Panc1 (cell line): Measurements from ENCODE around the gene NT5DC1. TPM values are rescaled to one million over a fixed set of nuclear protein-coding genes. Genes with fewer than 3 reads are reported as not detected.

Experiments used
- ATAC-seq: fragments of 200-7000 bp; cut with Tn5 transposase; 2 replicates; pipeline ENCODE4 v1.9.1; 2020; ENCODE audit warnings: mild to moderate bottlenecking, moderate library complexity
- BruUV-seq: library from RNA; stranded (reverse); fragments of 400-500 nt; replicated peaks from 2 replicates; lab custom pipeline; 2021; lab: Mats Ljungman, UMichigan
- CTCF ChIA-PET: fragments of 300-600 bp; sonication (Branson Sonifier 250); formaldehyde crosslinking; loops from one replicate; lab custom pipeline; 2022; ENCODE audit warnings: antibody characterized with exemption; lab: Charles Lee
- POLR2A ChIA-PET: fragments of 300-600 bp; sonication (Branson Sonifier 250); formaldehyde crosslinking; loops from one replicate; lab custom pipeline; 2022; ENCODE audit warnings: antibody characterized with exemption; lab: Charles Lee
- DNase-seq: peaks from one replicate; pipeline ENCODE4 v3.0.0-alpha.2; 2010; ENCODE audit warnings: low read depth, low spot score
- H3K27ac ChIP-seq: 2 replicates; pipeline ENCODE4 v1.5.1; 2011; ENCODE audit warnings: mild to moderate bottlenecking, low read length, inconsistent platforms
- H3K27me3 ChIP-seq: fragments of 200-500 bp; sonication (Bioruptor generic); 2 replicates; pipeline ENCODE4 v1.6.0; 2014; ENCODE audit warnings: low read length, inconsistent platforms; ENCODE audit not compliant: control insufficient read depth, insufficient read depth
- H3K36me3 ChIP-seq: fragments of 200-500 bp; sonication (Bioruptor generic); 2 replicates; pipeline ENCODE4 v1.5.1; 2014; ENCODE audit warnings: inconsistent platforms, mild to moderate bottlenecking, low read length, moderate library complexity; ENCODE audit not compliant: control insufficient read depth, insufficient read depth
- H3K4me1 ChIP-seq: 2 replicates; pipeline ENCODE4 v1.5.1; 2011; ENCODE audit warnings: inconsistent platforms, mild to moderate bottlenecking, low read length, moderate library complexity; ENCODE audit not compliant: control insufficient read depth, insufficient read depth
- H3K4me3 ChIP-seq, 2 experiments: 2 replicates each; pipeline ENCODE4 v1.5.1; 2011 to 2012; ENCODE audit warnings: low read depth in 2 of 2, low read length in 2 of 2, mild to moderate bottlenecking in 2 of 2, inconsistent platforms in 1 of 2, moderate library complexity in 1 of 2
- H3K9me3 ChIP-seq: fragments of 200-500 bp; sonication (Bioruptor generic); 2 replicates; pipeline ENCODE4 v1.5.1; 2014; ENCODE audit warnings: low read depth, mild to moderate bottlenecking, inconsistent platforms, low read length, moderate library complexity; ENCODE audit not compliant: control insufficient read depth, insufficient read depth
- CTCF ChIP-seq: fragments of 450-650 bp; IDR thresholded peaks from 2 replicates; pipeline ENCODE4 v1.5.1; 2017; ENCODE audit warnings: mild to moderate bottlenecking
- POLR2AphosphoS5 ChIP-seq: IDR thresholded peaks from 2 replicates; pipeline ENCODE4 v1.6.1; 2012; ENCODE audit warnings: mild to moderate bottlenecking, low read depth, low read length, moderate library complexity
- REST ChIP-seq, 2 experiments: IDR thresholded peaks; 2 replicates each; pipeline ENCODE4 v1.6.1; 2011 to 2012; ENCODE audit warnings: low read depth in 2 of 2, control low read depth in 1 of 2, low read length in 1 of 2, mild to moderate bottlenecking in 1 of 2, moderate library complexity in 1 of 2; ENCODE audit not compliant: insufficient read depth in 1 of 2
- SIN3A ChIP-seq: IDR thresholded peaks from 2 replicates; pipeline ENCODE4 v1.6.1; 2012; ENCODE audit warnings: low read depth, mild to moderate bottlenecking, low read length, moderate library complexity, borderline replicate concordance; ENCODE audit not compliant: insufficient read depth
- TCF7L2 ChIP-seq: IDR thresholded peaks from 2 replicates; pipeline ENCODE4 v1.6.1; 2011; ENCODE audit warnings: mild to moderate bottlenecking, low read depth, low read length, inconsistent platforms
- in situ Hi-C: cut with HindIII; loops from 2 replicates; pipeline ENCODE4 v1.10.0; 2016; ENCODE audit warnings: low sequenced_read_pairs, low pct_unique_long_range_greater_than_20kb
- intact Hi-C: fragments of 100-400 bp; cut with micrococcal nuclease; formaldehyde crosslinking; loops from one replicate; pipeline ENCODE4 v1.10.0; 2022; ENCODE audit not compliant: unreplicated experiment
- total RNA-seq: library from RNA; stranded (reverse); gene quantifications from one replicate; pipeline ENCODE4 v1.2.1, GENCODE V29; 2021; ENCODE audit not compliant: unreplicated experiment

The NT5DC1 gene
- total RNA-seq, 1 experiment from 2014 or later = 79.1 TPM

GRCh38 chr6:116290799-116291198 is 190.1 kb downstream of the NT5DC1 start:
- intact Hi-C loops = no loop called here
- TF ChIP-seq SIN3A (no peak), POLR2AphosphoS5 (no peak)
- no peak overlapping the region for H3K27ac ChIP-seq
- no peaks in the 10 kb centered on the region for H3K36me3 ChIP-seq
- ATAC-seq (no peak), DNase-seq (no peak)
- peaks cover 12% of the 10 kb centered on the region for H3K27me3 ChIP-seq
- no peaks in the 10 kb centered on the region for H3K9me3 ChIP-seq
- H3K4me1 ChIP-seq = no peaks in the 10 kb centered on the region
- in situ Hi-C loops = no loop called here
- ChIA-PET POLR2A (no interaction called here), CTCF (no interaction called here)
- no TSS peak for BruUV-seq
- H3K4me3 ChIP-seq = no peak overlapping the region

- CTCF ChIA-PET = interaction anchor here (0.6 kb wide), 1 partner anchor 246 kb away, joined by 4 read pairs; no protein-coding TSS in a partner anchor
- no TSS peak for BruUV-seq
- ATAC-seq (no peak), DNase-seq (no peak)
- no peaks in the 10 kb centered on the region for H3K36me3 ChIP-seq
- no peak overlapping the region for H3K4me3 ChIP-seq
- H3K9me3 ChIP-seq = no peaks in the 10 kb centered on the region
- in situ Hi-C loops = no loop called here
- TF ChIP-seq SIN3A (no peak), REST (IDR thresholded peaks at IDR 0.05; ENCODE audit: insufficient read depth in 1 of 2, low read depth in 2 of 2, low read length in 1 of 2) (no peak), TCF7L2 (no peak), CTCF (no peak), POLR2AphosphoS5 (no peak)
- H3K4me1 ChIP-seq = no peaks in the 10 kb centered on the region
- peaks cover 12% of the 10 kb centered on the region for H3K27me3 ChIP-seq
- POLR2A ChIA-PET = no interaction called here
- intact Hi-C loops = no loop called here
- H3K27ac ChIP-seq = no peak overlapping the region
Measured at GRCh38 chr6:116291701-116292396, 191.2 kb downstream of the NT5DC1 start.

- POLR2A ChIA-PET = no interaction called here
- no peak overlapping the region for H3K4me3 ChIP-seq
- no peaks in the 10 kb centered on the region for H3K36me3 ChIP-seq
- no peak overlapping the region for H3K27ac ChIP-seq
- CTCF ChIA-PET = interaction anchor here (0.6 kb wide), 1 partner anchor 246 kb away, joined by 4 read pairs; no protein-coding TSS in a partner anchor
- no peaks in the 10 kb centered on the region for H3K9me3 ChIP-seq
- no TSS peak for BruUV-seq
- no peaks in the 10 kb centered on the region for H3K4me1 ChIP-seq
- peaks cover 12% of the 10 kb centered on the region for H3K27me3 ChIP-seq
- in situ Hi-C loops (no loop called here), intact Hi-C loops (no loop called here)
- no peak for TF ChIP-seq TCF7L2
- no peak for TF ChIP-seq SIN3A
- no peak for TF ChIP-seq CTCF
- no peak for TF ChIP-seq REST (IDR thresholded peaks at IDR 0.05; ENCODE audit: insufficient read depth in 1 of 2, low read depth in 2 of 2, low read length in 1 of 2)
- no peak for TF ChIP-seq POLR2AphosphoS5
- ATAC-seq (no peak), DNase-seq (no peak)
Measured at GRCh38 chr6:116292553-116292952, 191.9 kb downstream of the NT5DC1 start.
